Osteocyte (in vitro differentiated cells): Measurements from ENCODE around the gene ARL10. TPM values are rescaled to one million over a fixed set of nuclear protein-coding genes. Genes with fewer than 3 reads are reported as not detected.

Source experiments
- DNase-seq: peaks from one replicate; pipeline ENCODE4 v3.0.0; 2021; ENCODE audit warnings: mixed read lengths; ENCODE audit not compliant: unreplicated experiment; ENCODE audit errors: extremely low spot score
- H3K27ac Mint-ChIP-seq: one replicate; pipeline ENCODE4 v1.8.0; 2021; ENCODE audit warnings: mild to moderate bottlenecking, mixed read lengths; ENCODE audit not compliant: unreplicated experiment
- H3K27me3 Mint-ChIP-seq: one replicate; pipeline ENCODE4 v1.8.0; 2021; ENCODE audit warnings: mixed read lengths; ENCODE audit not compliant: unreplicated experiment
- H3K36me3 Mint-ChIP-seq: one replicate; pipeline ENCODE4 v1.8.0; 2021; ENCODE audit warnings: mixed read lengths; ENCODE audit not compliant: unreplicated experiment
- H3K4me1 Mint-ChIP-seq: one replicate; pipeline ENCODE4 v1.8.0; 2021; ENCODE audit warnings: mixed read lengths; ENCODE audit not compliant: unreplicated experiment
- H3K4me3 Mint-ChIP-seq: one replicate; pipeline ENCODE4 v1.8.0; 2021; ENCODE audit warnings: mild to moderate bottlenecking, moderate library complexity, mixed read lengths; ENCODE audit not compliant: unreplicated experiment
- H3K9me3 Mint-ChIP-seq: one replicate; pipeline ENCODE4 v1.8.0; 2021; ENCODE audit warnings: mixed read lengths; ENCODE audit not compliant: unreplicated experiment
- total RNA-seq: library from RNA; stranded (reverse); gene quantifications from 2 replicates; pipeline ENCODE4 v1.2.1, GENCODE V29; 2021
- TF ChIP-seq, protein P1 (sequence below): fragments of 200-600 bp; sonication (generic); IDR thresholded peaks from 2 replicates; pipeline ENCODE4 v1.5.0; 2021; ENCODE audit warnings: antibody characterized with exemption, mild to moderate bottlenecking, moderate library complexity

Gene ARL10
- total RNA-seq, 1 donor from 2014 or later: 25.9 TPM

GRCh38 chr5:176413709-176414191 is 48.5 kb downstream of the ARL10 start:
- TF ChIP-seq, protein P1, sequence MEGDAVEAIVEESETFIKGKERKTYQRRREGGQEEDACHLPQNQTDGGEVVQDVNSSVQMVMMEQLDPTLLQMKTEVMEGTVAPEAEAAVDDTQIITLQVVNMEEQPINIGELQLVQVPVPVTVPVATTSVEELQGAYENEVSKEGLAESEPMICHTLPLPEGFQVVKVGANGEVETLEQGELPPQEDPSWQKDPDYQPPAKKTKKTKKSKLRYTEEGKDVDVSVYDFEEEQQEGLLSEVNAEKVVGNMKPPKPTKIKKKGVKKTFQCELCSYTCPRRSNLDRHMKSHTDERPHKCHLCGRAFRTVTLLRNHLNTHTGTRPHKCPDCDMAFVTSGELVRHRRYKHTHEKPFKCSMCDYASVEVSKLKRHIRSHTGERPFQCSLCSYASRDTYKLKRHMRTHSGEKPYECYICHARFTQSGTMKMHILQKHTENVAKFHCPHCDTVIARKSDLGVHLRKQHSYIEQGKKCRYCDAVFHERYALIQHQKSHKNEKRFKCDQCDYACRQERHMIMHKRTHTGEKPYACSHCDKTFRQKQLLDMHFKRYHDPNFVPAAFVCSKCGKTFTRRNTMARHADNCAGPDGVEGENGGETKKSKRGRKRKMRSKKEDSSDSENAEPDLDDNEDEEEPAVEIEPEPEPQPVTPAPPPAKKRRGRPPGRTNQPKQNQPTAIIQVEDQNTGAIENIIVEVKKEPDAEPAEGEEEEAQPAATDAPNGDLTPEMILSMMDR: no peak
- Mint-ChIP-seq H3K27me3 (no peaks in the 10 kb centered on the region), H3K36me3 (peaks cover 7% of the 10 kb centered on the region), H3K4me1 (peaks cover 54% of the 10 kb centered on the region), H3K27ac (peak overlapping the region; percentile 82), H3K9me3 (no peaks in the 10 kb centered on the region), H3K4me3 (peak overlapping the region; percentile 14)
- no peak for DNase-seq

DNA sequence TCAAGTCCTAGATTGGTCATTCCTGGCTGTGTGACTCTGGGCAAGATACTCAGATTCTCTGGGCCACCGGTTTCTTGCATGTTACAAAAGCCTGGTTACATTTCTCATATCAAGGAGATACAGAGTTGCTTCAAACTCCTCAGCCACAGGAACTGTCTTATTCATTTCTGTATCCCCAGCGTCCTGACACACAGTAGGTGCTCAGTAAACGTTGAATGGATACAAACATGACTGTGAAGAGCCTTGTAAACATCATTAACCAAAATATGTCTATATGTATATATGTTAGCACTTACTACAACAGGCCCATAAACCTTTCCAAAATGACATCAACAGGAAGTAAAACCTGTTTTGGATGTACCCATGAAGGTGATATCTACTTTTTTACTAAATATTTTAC is 49.4 kb downstream of the ARL10 start:
- Mint-ChIP-seq H3K27me3 (no peaks in the 10 kb centered on the region), H3K4me1 (peaks cover 54% of the 10 kb centered on the region), H3K36me3 (peaks cover 5% of the 10 kb centered on the region), H3K4me3 (peak overlapping the region; percentile 75), H3K27ac (peak overlapping the region; percentile 82), H3K9me3 (no peaks in the 10 kb centered on the region)
- TF ChIP-seq, protein P1: no peak
- DNase-seq: no peak

GRCh38 chr5:176415240-176415951 is 50.1 kb downstream of the ARL10 start:
- H3K27ac Mint-ChIP-seq: peak overlapping the region; percentile 82
- H3K4me1 Mint-ChIP-seq: peaks cover 54% of the 10 kb centered on the region
- no peak for DNase-seq
- TF ChIP-seq, protein P1: no peak
- peaks cover 4% of the 10 kb centered on the region for H3K27me3 Mint-ChIP-seq
- H3K4me3 Mint-ChIP-seq: peak overlapping the region; percentile 75
- no peaks in the 10 kb centered on the region for H3K9me3 Mint-ChIP-seq
- no peaks in the 10 kb centered on the region for H3K36me3 Mint-ChIP-seq

DNA sequence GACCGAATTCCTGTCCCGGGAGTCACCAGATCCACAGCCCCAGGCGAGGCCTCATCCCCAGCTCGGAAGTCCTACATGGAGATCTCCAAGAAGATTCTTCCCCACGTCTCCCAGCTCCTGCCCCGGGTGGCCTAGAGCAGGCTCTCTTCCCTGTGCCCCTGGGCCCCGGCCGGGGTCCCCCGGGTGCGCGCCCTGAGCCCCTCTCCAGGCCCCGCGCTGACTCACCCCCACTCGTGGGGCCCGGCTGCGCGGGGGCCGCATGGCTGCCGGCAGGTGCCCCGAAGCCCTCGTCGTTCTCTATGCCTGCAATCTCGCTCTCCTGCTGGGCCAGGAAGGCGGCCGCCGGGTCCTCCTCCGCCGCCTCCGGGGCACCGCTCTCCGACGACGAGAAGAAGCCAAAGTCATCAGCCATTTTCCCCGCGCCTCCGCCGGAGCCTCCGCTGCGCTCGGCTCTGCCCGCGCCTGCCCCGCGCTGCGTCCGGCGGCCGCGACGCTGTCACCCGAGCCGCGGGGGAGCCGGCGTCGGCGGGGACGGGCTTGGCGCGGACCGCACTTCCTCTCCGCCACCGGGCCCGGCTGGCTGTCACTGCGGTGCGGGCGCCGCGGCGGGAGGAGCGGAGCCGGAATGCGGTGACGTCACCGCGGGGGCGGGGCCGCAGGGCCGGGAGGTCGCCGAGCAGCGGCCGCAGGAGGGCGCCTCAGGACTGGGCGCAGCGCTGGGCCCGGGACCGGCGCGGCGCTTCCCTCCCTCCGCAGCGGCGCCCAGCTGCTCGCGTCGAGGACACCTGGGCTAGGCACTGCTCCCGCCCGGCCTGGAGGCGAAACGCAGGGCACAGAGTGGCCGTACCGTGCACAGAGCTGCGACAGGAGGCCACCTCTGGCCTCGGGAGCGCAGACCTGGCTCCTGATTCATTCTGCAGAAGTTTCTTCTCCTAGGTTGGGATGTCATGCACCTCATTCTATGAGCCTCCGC is 51.0 kb downstream of the ARL10 start, which contains the start of gene CLTB:
Gene CLTB (minus strand): TSS at position 588 of the 973 bp plus-strand sequence. CDS start 176 bp downstream, at position 412.
- H3K9me3 Mint-ChIP-seq: no peaks in the 10 kb centered on the region
- TF ChIP-seq, protein P1: peak; percentile 87
- H3K27ac Mint-ChIP-seq: peak within 1 kb of the TSS; percentile 82
- H3K4me3 Mint-ChIP-seq: peak within 1 kb of the TSS; percentile 75
- DNase-seq: peak; percentile 95
- no peaks in the 10 kb centered on the region for H3K36me3 Mint-ChIP-seq
- H3K4me1 Mint-ChIP-seq: peaks cover 47% of the 10 kb centered on the region
- H3K27me3 Mint-ChIP-seq: peaks cover 9% of the 10 kb centered on the region
